Left cardiac atrium (tissue), 4 donors: ENCODE measurements around the gene CTRB2. TPM values are rescaled to one million over a fixed set of nuclear protein-coding genes. Genes with fewer than 3 reads are reported as not detected.
"Not testable (repeated sequence)": the region's sequence is repeated elsewhere in the genome, so short reads cannot be mapped to it uniquely, and the experiment has no call there.

Experiments used
- ATAC-seq, 2 donors: fragments of 200-7000 bp; cut with Tn5 transposase; one replicate each; pipeline ENCODE4 v1.9.1; 2020; ENCODE audit warnings: mild to moderate bottlenecking in 2 of 2, moderate library complexity in 2 of 2
- DNase-seq: peaks from one replicate; pipeline ENCODE4 v3.0.0-alpha.2; 2020
- intact Hi-C, 2 donors: fragments of 100-400 bp; cut with DNase I; formaldehyde crosslinking; loops; one replicate each; pipeline versions ENCODE4 v1.14.1 to v1.15.1; 2022 to 2023
- total RNA-seq, 2 donors: library from RNA; stranded (reverse); fragmentation: NEBNext Ultra II Directional; extraction: Animal tissue kit (Norgen Biotek cat#: 25700); gene quantifications; one replicate each; pipeline ENCODE4 v1.2.1, GENCODE V29; 2021
- donor health status: DM: no; HTN: yes; CAD: no.
- donor health status: DM: no; HTN: yes; CAD: no; lungs with severe emphysema.
- donor health status: DM: yes; HTN: yes; CAD: no.
- donor health status: Dilated cardiomyopathy.

CTRB2 gene
- total RNA-seq, 2 donors from 2014 or later, result not detected

GRCh38 chr16:75216127-75216526 is 9.2 kb upstream of the CTRB2 start:
- DNase-seq (no peak), ATAC-seq (no peak)
- intact Hi-C loops, result no loop called here

GRCh38 chr16:75211286-75211685 is 4.3 kb upstream of the CTRB2 start:
- intact Hi-C loops, DNase-seq, ATAC-seq: not testable (repeated sequence)

GRCh38 chr16:75209944-75210343 is 3.0 kb upstream of the CTRB2 start:
- intact Hi-C loops, result loop anchor here in 1 of 2 donors (10.0 kb wide), 1 partner anchor 195 kb away; no protein-coding TSS in a partner anchor
- ATAC-seq (no peak), DNase-seq (no peak)

- intact Hi-C loops, result loop anchor here in 1 of 2 donors (10.0 kb wide), 1 partner anchor 195 kb away; no protein-coding TSS in a partner anchor
- not testable (repeated sequence) for ATAC-seq, DNase-seq
These were observed 2.6 kb upstream of the CTRB2 start for GRCh38 chr16:75209514-75209913.

- DNase-seq (peak; percentile 15), ATAC-seq (no peak)
- intact Hi-C loops, result loop anchor here in 1 of 2 donors (10.0 kb wide), 1 partner anchor 196 kb away; no protein-coding TSS in a partner anchor
These were observed 2.0 kb upstream of the CTRB2 start for GRCh38 chr16:75208861-75209505.

- DNase-seq (peak; percentile 14), ATAC-seq (no peak)
- intact Hi-C loops, result loop anchor here in 1 of 2 donors (10.0 kb wide), 1 partner anchor 196 kb away; no protein-coding TSS in a partner anchor
These were observed 1.4 kb upstream of the CTRB2 start for GRCh38 chr16:75208242-75208825.

GRCh38 chr16:75207831-75208230 is 870 bp upstream of the CTRB2 start:
- intact Hi-C loops, result loop anchor here in 1 of 2 donors (2.0 to 10.0 kb wide), 2 partner anchors 17 to 197 kb away; no protein-coding TSS in a partner anchor

GRCh38 chr16:75205961-75206748 is 806 bp downstream of the CTRB2 start:
- intact Hi-C loops, result loop anchor here in 1 of 2 donors (2.0 to 10.0 kb wide), 2 partner anchors 19 to 199 kb away; no protein-coding TSS in a partner anchor
- DNase-seq (peak; percentile 15), ATAC-seq (peak; percentile 16 to 42)

More at GRCh38 chr16:75207831-75208230, 870 bp upstream of the CTRB2 start:
- peak; percentile 17 for DNase-seq
- ATAC-seq, result no peak

GRCh38 chr16:75205438-75205837 is 1.5 kb downstream of the CTRB2 start:
- intact Hi-C loops, result loop anchor here in 1 of 2 donors (10.0 kb wide), 1 partner anchor 199 kb away; no protein-coding TSS in a partner anchor
- DNase-seq, result peak; percentile 1
- not testable (repeated sequence) for ATAC-seq

GRCh38 chr16:75204905-75205304 is 2.1 kb downstream of the CTRB2 start:
- intact Hi-C loops, result loop anchor here in 1 of 2 donors (10.0 kb wide), 1 partner anchor 200 kb away; no protein-coding TSS in a partner anchor
- DNase-seq, ATAC-seq: not testable (repeated sequence)

- ATAC-seq (no peak), DNase-seq (peak; percentile 2)
These were observed 2.6 kb downstream of the CTRB2 start for GRCh38 chr16:75204410-75204758.

GRCh38 chr16:75203667-75204409 is 3.1 kb downstream of the CTRB2 start:
- DNase-seq, result peak; percentile 8
- ATAC-seq, result no peak
- intact Hi-C loops, result loop anchor here in 1 of 2 donors (10.0 kb wide), 1 partner anchor 201 kb away; no protein-coding TSS in a partner anchor

More at GRCh38 chr16:75204410-75204758, 2.6 kb downstream of the CTRB2 start:
- intact Hi-C loops, result loop anchor here in 1 of 2 donors (10.0 kb wide), 1 partner anchor 200 kb away; no protein-coding TSS in a partner anchor

GRCh38 chr16:75203096-75203495 is 3.9 kb downstream of the CTRB2 start:
- intact Hi-C loops, result loop anchor here in 1 of 2 donors (10.0 kb wide), 1 partner anchor 202 kb away; no protein-coding TSS in a partner anchor
- ATAC-seq (no peak), DNase-seq (peak; percentile 14)

GRCh38 chr16:75202069-75202590 is 4.8 kb downstream of the CTRB2 start:
- peak; percentile 12 for DNase-seq
- ATAC-seq, result no peak
- intact Hi-C loops, result loop anchor here in 1 of 2 donors (10.0 kb wide), 1 partner anchor 203 kb away; no protein-coding TSS in a partner anchor

GRCh38 chr16:75198135-75198600 is 8.8 kb downstream of the CTRB2 start:
- ATAC-seq, result peak in 1 of 2 donors; percentile 47
- no peak for DNase-seq
- intact Hi-C loops, result loop anchor here in 1 of 2 donors (5.0 kb wide), 1 partner anchor 189 kb away; no protein-coding TSS in a partner anchor

- ATAC-seq, result no peak
- intact Hi-C loops, result loop anchor here in 1 of 2 donors (5.0 kb wide), 1 partner anchor 190 kb away; no protein-coding TSS in a partner anchor
- no peak for DNase-seq
These were observed 9.3 kb downstream of the CTRB2 start for GRCh38 chr16:75197522-75198134.

- no peak for DNase-seq
- intact Hi-C loops, result loop anchor here in 1 of 2 donors (5.0 kb wide), 1 partner anchor 190 kb away; no protein-coding TSS in a partner anchor
- ATAC-seq, result no peak
These were observed 10.1 kb downstream of the CTRB2 start for GRCh38 chr16:75196836-75197235.
